H1 (cell line): ENCODE data around the gene FBXO11. TPM values are rescaled to one million over a fixed set of nuclear protein-coding genes. Genes with fewer than 3 reads are reported as not detected.

Experiments used
- CTCF ChIA-PET: fragments of 300-600 bp; sonication (Branson Sonifier 250); formaldehyde crosslinking; loops from one replicate; lab custom pipeline; 2021; ENCODE audit not compliant: partially characterized antibody; lab: Charles Lee
- POLR2A ChIA-PET: fragments of 300-600 bp; sonication (Branson Sonifier 250); formaldehyde crosslinking; loops from one replicate; lab custom pipeline; 2021; ENCODE audit warnings: inconsistent platforms; ENCODE audit not compliant: partially characterized antibody; lab: Charles Lee
- DNase-seq, 2 experiments: peaks; one replicate each; pipeline versions ENCODE4 v3.0.0 to v3.0.0-alpha.2; 2010 to 2022; ENCODE audit warnings: low spot score in 2 of 2, low read depth in 1 of 2, mixed read lengths in 1 of 2
- FAIRE-seq: peaks from 2 replicates; lab custom pipeline; 2011; peaks lifted over from hg19 to GRCh38; lab: Jason Lieb, UNC
- H2AFZ ChIP-seq: 2 replicates; pipeline ENCODE4 v1.8.1; 2012; ENCODE audit warnings: low read length, inconsistent platforms
- H2AK5ac ChIP-seq: 2 replicates; pipeline ENCODE4 v1.6.1; 2013; ENCODE audit warnings: low read depth, low read length
- H2BK120ac ChIP-seq: replicated peaks from 2 replicates; pipeline ENCODE3; 2013; ENCODE audit warnings: low read depth, low read length, inconsistent platforms
- H2BK12ac ChIP-seq: 2 replicates; pipeline ENCODE4 v1.6.1; 2013; ENCODE audit warnings: low read depth, low read length
- H2BK15ac ChIP-seq: 2 replicates; pipeline ENCODE4 v1.6.1; 2013; ENCODE audit warnings: low read length
- H2BK20ac ChIP-seq: 2 replicates; pipeline ENCODE4 v1.6.1; 2013; ENCODE audit warnings: low read length
- H2BK5ac ChIP-seq: 2 replicates; pipeline ENCODE4 v1.6.1; 2013; ENCODE audit warnings: low read depth, low read length
- H3K14ac ChIP-seq: 2 replicates; pipeline ENCODE4 v1.6.1; 2013; ENCODE audit warnings: inconsistent platforms; ENCODE audit not compliant: insufficient read length
- H3K18ac ChIP-seq: 2 replicates; pipeline ENCODE4 v1.6.1; 2013; ENCODE audit warnings: low read length; ENCODE audit errors: extremely low read depth
- H3K23ac ChIP-seq: 2 replicates; pipeline ENCODE4 v1.6.1; 2013; ENCODE audit warnings: inconsistent platforms; ENCODE audit not compliant: insufficient read length
- H3K23me2 ChIP-seq: 2 replicates; pipeline ENCODE4 v1.6.1; 2013; ENCODE audit warnings: low read depth, low read length
- H3K27ac ChIP-seq: 2 replicates; pipeline ENCODE4 v1.6.1; 2011; ENCODE audit warnings: low read depth, low read length, inconsistent platforms
- H3K27me3 ChIP-seq, 4 experiments: replicated peaks in 1 of 4; 1 replicate in 1 of 4; 2 replicates in 3 of 4; pipeline versions ENCODE4 v1.6.1 to v1.8.1; 2011 to 2013; ENCODE audit warnings: low read length in 3 of 4, mild to moderate bottlenecking in 3 of 4, inconsistent platforms in 2 of 4, mixed read lengths in 2 of 4, moderate library complexity in 1 of 4; ENCODE audit not compliant: control insufficient read depth in 3 of 4, insufficient read depth in 3 of 4; ENCODE audit errors: extremely low read depth in 1 of 4
- H3K36me3 ChIP-seq, 4 experiments: 2 replicates each; pipeline versions ENCODE4 v1.6.1 to v1.8.1; 2011 to 2013; ENCODE audit warnings: mild to moderate bottlenecking in 4 of 4, low read length in 3 of 4, moderate library complexity in 2 of 4, control low read depth in 1 of 4, inconsistent platforms in 1 of 4; ENCODE audit not compliant: insufficient read depth in 4 of 4, control insufficient read depth in 2 of 4
- H3K4ac ChIP-seq: replicated peaks from 2 replicates; pipeline ENCODE3; 2013; ENCODE audit warnings: low read length, low read depth, mixed read lengths, inconsistent platforms; ENCODE audit not compliant: insufficient read length
- H3K4me1 ChIP-seq, 4 experiments: replicated peaks in 1 of 4; 1 replicate in 1 of 4; 2 replicates in 3 of 4; pipeline versions ENCODE4 v1.6.1 to v1.8.1; 2011 to 2013; ENCODE audit warnings: low read length in 3 of 4, inconsistent platforms in 2 of 4, mixed read lengths in 1 of 4; ENCODE audit not compliant: insufficient read depth in 4 of 4, control insufficient read depth in 3 of 4
- H3K4me2 ChIP-seq, 2 experiments: 2 replicates each; pipeline versions ENCODE4 v1.6.1 to v1.8.1; 2011 to 2013; ENCODE audit warnings: low read depth in 2 of 2, low read length in 2 of 2, control low read depth in 1 of 2, inconsistent platforms in 1 of 2, mild to moderate bottlenecking in 1 of 2; ENCODE audit not compliant: insufficient read depth in 1 of 2
- H3K4me3 ChIP-seq, 4 experiments: fragments of 200-600, 300-600 bp in 1 of 4; sonication (generic), shearing (Covaris generic), sonication (Bioruptor Twin) in 1 of 4; 2 replicates each; pipeline versions ENCODE4 v1.5.1 to v1.8.1; 2011 to 2016; ENCODE audit warnings: low read length in 4 of 4, low read depth in 3 of 4, control low read depth in 2 of 4, inconsistent platforms in 2 of 4, mild to moderate bottlenecking in 2 of 4, mixed read lengths in 1 of 4, moderate library complexity in 1 of 4; ENCODE audit not compliant: insufficient read depth in 2 of 4; ENCODE audit errors: extremely low read depth in 1 of 4
- H3K56ac ChIP-seq: replicated peaks from 2 replicates; pipeline ENCODE3; 2013; ENCODE audit warnings: low read depth, mild to moderate bottlenecking, mixed read lengths, low read length, inconsistent platforms; ENCODE audit not compliant: insufficient read length
- H3K79me1 ChIP-seq: 2 replicates; pipeline ENCODE4 v1.6.1; 2013; ENCODE audit warnings: low read depth, low read length, control low read depth
- H3K79me2 ChIP-seq, 2 experiments: 2 replicates each; pipeline versions ENCODE4 v1.6.1 to v1.8.1; 2012 to 2013; ENCODE audit warnings: low read length in 2 of 2, mild to moderate bottlenecking in 2 of 2, inconsistent platforms in 1 of 2; ENCODE audit not compliant: insufficient read depth in 2 of 2, control insufficient read depth in 1 of 2
- H3K9ac ChIP-seq, 4 experiments: replicated peaks in 1 of 4; 1 replicate in 1 of 4; 2 replicates in 3 of 4; pipeline versions ENCODE4 v1.6.1 to v1.8.1; 2011 to 2013; ENCODE audit warnings: low read depth in 3 of 4, low read length in 3 of 4, control low read depth in 2 of 4, mild to moderate bottlenecking in 2 of 4, moderate library complexity in 2 of 4, inconsistent platforms in 1 of 4; ENCODE audit errors: extremely low read depth in 1 of 4
- H3K9me3 ChIP-seq, 2 experiments: 2 replicates each; pipeline versions ENCODE4 v1.6.1 to v1.8.1; 2012 to 2013; ENCODE audit warnings: mild to moderate bottlenecking in 2 of 2, moderate library complexity in 2 of 2, control low read depth in 1 of 2, inconsistent platforms in 1 of 2, low read depth in 1 of 2, low read length in 1 of 2, mixed read lengths in 1 of 2; ENCODE audit not compliant: insufficient read depth in 2 of 2
- H4K20me1 ChIP-seq, 2 experiments: replicated peaks in 1 of 2; 2 replicates each; pipeline versions ENCODE3 to v1.8.1; 2011 to 2013; ENCODE audit warnings: inconsistent platforms in 2 of 2, low read length in 2 of 2, mild to moderate bottlenecking in 1 of 2; ENCODE audit not compliant: insufficient read depth in 2 of 2, control insufficient read depth in 1 of 2
- H4K5ac ChIP-seq: 2 replicates; pipeline ENCODE4 v1.6.1; 2013; ENCODE audit warnings: low read length, low read depth, mixed read lengths, inconsistent platforms; ENCODE audit not compliant: insufficient read length
- H4K8ac ChIP-seq: 2 replicates; pipeline ENCODE4 v1.8.0; 2013; ENCODE audit warnings: mild to moderate bottlenecking, moderate library complexity, low read length, inconsistent platforms; ENCODE audit not compliant: insufficient read depth; ENCODE audit errors: extremely low read depth
- H4K91ac ChIP-seq: replicated peaks from 2 replicates; pipeline ENCODE3; 2013; ENCODE audit warnings: low read length, mixed read lengths, inconsistent platforms; ENCODE audit not compliant: insufficient read length
- BACH1 ChIP-seq: IDR thresholded peaks from 2 replicates; pipeline ENCODE4 v1.6.1; 2012; ENCODE audit warnings: low read length, improper control_type of control experiment
- CHD1 ChIP-seq: IDR thresholded peaks from 2 replicates; pipeline ENCODE4 v1.6.1; 2012; ENCODE audit warnings: low read depth, low read length, improper control_type of control experiment
- FOSL1 ChIP-seq: IDR thresholded peaks from 2 replicates; pipeline ENCODE4 v1.6.1; 2011; ENCODE audit warnings: mild to moderate bottlenecking, low read depth, low read length, moderate library complexity; ENCODE audit not compliant: insufficient read depth
- JUN ChIP-seq: IDR thresholded peaks from 2 replicates; pipeline ENCODE4 v1.6.1; 2011; ENCODE audit warnings: low read depth, mild to moderate bottlenecking, improper control_type of control experiment, low read length
- JUND ChIP-seq: IDR thresholded peaks from 2 replicates; pipeline ENCODE4 v1.6.1; 2011; ENCODE audit warnings: mild to moderate bottlenecking, improper control_type of control experiment, low read length
- NANOG ChIP-seq: IDR thresholded peaks from 2 replicates; pipeline ENCODE4 v1.6.1; 2011; ENCODE audit warnings: low read length, low read depth, mild to moderate bottlenecking, inconsistent platforms; ENCODE audit not compliant: insufficient read depth, poor library complexity, severe bottlenecking
- RBBP5 ChIP-seq: IDR thresholded peaks from 2 replicates; pipeline ENCODE4 v1.7.1; 2012; ENCODE audit warnings: low read depth, mild to moderate bottlenecking, inconsistent platforms, low read length, moderate library complexity, borderline replicate concordance
- RFX5 ChIP-seq: IDR thresholded peaks from 2 replicates; pipeline ENCODE4 v1.6.1; 2011; ENCODE audit warnings: low read depth, low read length, improper control_type of control experiment, borderline replicate concordance
- SAP30 ChIP-seq: fragments of 300-600 bp; sonication (generic); IDR thresholded peaks from 2 replicates; pipeline ENCODE4 v1.7.1; 2012; ENCODE audit warnings: low read length, moderate library complexity, mild to moderate bottlenecking, inconsistent platforms; ENCODE audit not compliant: insufficient read depth, insufficient replicate concordance
- SIN3A ChIP-seq, 2 experiments: IDR thresholded peaks in 1 of 2; conservative IDR thresholded peaks in 1 of 2; 2 replicates each; pipeline ENCODE4 v1.6.1; 2011 to 2012; ENCODE audit warnings: low read length in 2 of 2, improper control_type of control experiment in 1 of 2, low read depth in 1 of 2, mild to moderate bottlenecking in 1 of 2
- SIRT6 ChIP-seq: IDR thresholded peaks from one replicate; pipeline ENCODE4 v1.7.1; 2012; ENCODE audit warnings: low read length, inconsistent platforms
- TCF12 ChIP-seq: IDR thresholded peaks from 2 replicates; pipeline ENCODE4 v1.6.1; 2011; ENCODE audit warnings: low read depth, mild to moderate bottlenecking, low read length
- WGBS, 2 experiments: shearing (Covaris generic) in 1 of 2; methylation state at CpG; one replicate each; pipeline versions ENCODE4 v1.1.6 to v1.1.7; 2013 to 2015; ENCODE audit warnings: low lambda C conversion rate in 2 of 2, mixed read lengths in 2 of 2, inconsistent platforms in 1 of 2, low coverage in 1 of 2, missing lambda C conversion rate in 1 of 2; ENCODE audit not compliant: insufficient replicate concordance in 2 of 2, insufficient coverage in 1 of 2, insufficient read length in 1 of 2; ENCODE audit errors: extremely low coverage in 1 of 2, missing lambda C conversion rate in 1 of 2; 5-methylcytosine and 5-hydroxymethylcytosine counted together
- polyA plus RNA-seq, 7 experiments: library from polyadenylated mRNA; depleted of rRNA in 3 of 7; stranded (reverse) in 5 of 7; unstranded in 2 of 7; fragments of >200 nt in 5 of 7; fragments of 200-250 nt in 2 of 7; gene quantifications; 1 replicate in 5 of 7; 2 replicates in 1 of 7; 4 replicates in 1 of 7; pipeline versions ENCODE4 v1.2.1 to v1.2.3, GENCODE V29; 2011 to 2013; ENCODE audit warnings: missing spikeins in 2 of 7, mixed read lengths in 2 of 7
- total RNA-seq: library from RNA; stranded (reverse); fragmentation: NEBNext Ultra II Directional; extraction: Animal tissue kit (Norgen Biotek cat#: 25700); gene quantifications from 2 replicates; pipeline ENCODE4 v1.2.1, GENCODE V29; 2021
- TF ChIP-seq, protein P1 (sequence below): IDR thresholded peaks from 2 replicates; pipeline ENCODE4 v1.6.1; 2011; ENCODE audit warnings: low read depth, mild to moderate bottlenecking, low read length; ENCODE audit not compliant: insufficient read depth

Gene FBXO11
- total and polyA plus RNA-seq, 2 of the 8 experiments (the other 6 are each of a cell fraction or from before 2014, with no cell fraction given): 21.7 to 57.3 TPM

DNA sequence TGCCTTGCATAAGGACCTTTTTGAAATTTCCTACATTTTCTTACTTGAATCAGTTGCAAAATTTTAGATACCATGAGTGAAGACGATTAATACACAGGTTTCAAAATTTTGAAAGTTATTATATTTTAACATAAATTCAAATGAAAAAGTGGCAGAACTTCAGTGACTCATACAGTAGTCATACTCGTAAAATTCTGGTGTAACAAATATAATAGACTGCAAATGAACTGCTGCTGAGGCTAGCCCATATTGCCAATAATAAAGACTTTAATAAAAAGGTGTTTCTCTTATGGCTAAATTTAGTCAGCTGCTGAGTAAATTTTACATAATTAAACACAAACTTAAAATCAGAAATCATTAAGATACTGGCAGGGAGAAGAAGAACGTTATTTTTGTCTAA is 86.5 kb downstream of the FBXO11 start:
- Histone ChIP-seq H3K27ac (no peak overlapping the region), H4K8ac (no peak overlapping the region), H2AK5ac (no peak overlapping the region), H2BK20ac (no peak overlapping the region), H3K9ac (no peak overlapping the region), H3K14ac (no peak overlapping the region), H3K36me3 (peaks cover 10 to 62% (median 23%) of the 10 kb centered on the region in 4 experiments; a peak in 7 of 8 replicates), H3K23ac (no peak overlapping the region), H2BK120ac (no peak overlapping the region), H3K18ac (no peak overlapping the region), H3K79me1 (no peaks in the 10 kb centered on the region), H4K5ac (no peak overlapping the region), H3K9me3 (no peaks in the 10 kb centered on the region; a peak in 1 of 4 replicates), H4K91ac (no peak overlapping the region), H3K4me1 (no peaks in the 10 kb centered on the region), H3K79me2 (no peaks in the 10 kb centered on the region), H2BK15ac (no peak overlapping the region), H2AFZ (no peak overlapping the region), H3K27me3 (no peaks in the 10 kb centered on the region), H4K20me1 (peaks cover 0 to 2% of the 10 kb centered on the region in 2 experiments), H2BK5ac (no peak overlapping the region), H3K23me2 (no peaks in the 10 kb centered on the region), H3K4me3 (no peak overlapping the region), H3K4ac (no peak overlapping the region), H2BK12ac (no peak overlapping the region), H3K56ac (no peak overlapping the region), H3K4me2 (no peak overlapping the region)
- WGBS, 2 experiments: 92% methylated on average over 3 of the region's 3 CpGs; no CpG with 5 or more reads in 1 of the 2 experiments
- ChIA-PET CTCF (interaction anchor here (1.3 kb wide), 1 partner anchor 13 kb away, joined by 3 read pairs; no protein-coding TSS in a partner anchor), POLR2A (interaction anchor here (1.8 kb wide), 1 partner anchor 11 kb away, joined by 3 read pairs; no protein-coding TSS in a partner anchor)
- DNase-seq (no peak), FAIRE-seq (no peak)
- TF ChIP-seq BACH1 (no peak), SIRT6 (no peak), JUND (no peak), CHD1 (no peak), RFX5 (no peak), NANOG (no peak), SAP30 (no peak), TCF12 (no peak), RBBP5 (no peak), SIN3A (conservative IDR thresholded peaks at IDR 0.05 in 1 of 2, IDR thresholded peaks at IDR 0.05 in 1 of 2; ENCODE audit: low read depth in 1 of 2, low read length in 2 of 2) (no peak), JUN (no peak), FOSL1 (no peak)
- TF ChIP-seq, protein P1, sequence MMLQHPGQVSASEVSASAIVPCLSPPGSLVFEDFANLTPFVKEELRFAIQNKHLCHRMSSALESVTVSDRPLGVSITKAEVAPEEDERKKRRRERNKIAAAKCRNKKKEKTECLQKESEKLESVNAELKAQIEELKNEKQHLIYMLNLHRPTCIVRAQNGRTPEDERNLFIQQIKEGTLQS: no peak
